Nucleus accumbens (tissue), 56 donors: Measurements from ENCODE around the gene TPCN1.

Source experiments
- DNase-seq, 56 donors: peaks; one replicate each; lab custom pipeline; 2025; lab: John Stamatoyannopoulos, UW

Gene TPCN1

DNA sequence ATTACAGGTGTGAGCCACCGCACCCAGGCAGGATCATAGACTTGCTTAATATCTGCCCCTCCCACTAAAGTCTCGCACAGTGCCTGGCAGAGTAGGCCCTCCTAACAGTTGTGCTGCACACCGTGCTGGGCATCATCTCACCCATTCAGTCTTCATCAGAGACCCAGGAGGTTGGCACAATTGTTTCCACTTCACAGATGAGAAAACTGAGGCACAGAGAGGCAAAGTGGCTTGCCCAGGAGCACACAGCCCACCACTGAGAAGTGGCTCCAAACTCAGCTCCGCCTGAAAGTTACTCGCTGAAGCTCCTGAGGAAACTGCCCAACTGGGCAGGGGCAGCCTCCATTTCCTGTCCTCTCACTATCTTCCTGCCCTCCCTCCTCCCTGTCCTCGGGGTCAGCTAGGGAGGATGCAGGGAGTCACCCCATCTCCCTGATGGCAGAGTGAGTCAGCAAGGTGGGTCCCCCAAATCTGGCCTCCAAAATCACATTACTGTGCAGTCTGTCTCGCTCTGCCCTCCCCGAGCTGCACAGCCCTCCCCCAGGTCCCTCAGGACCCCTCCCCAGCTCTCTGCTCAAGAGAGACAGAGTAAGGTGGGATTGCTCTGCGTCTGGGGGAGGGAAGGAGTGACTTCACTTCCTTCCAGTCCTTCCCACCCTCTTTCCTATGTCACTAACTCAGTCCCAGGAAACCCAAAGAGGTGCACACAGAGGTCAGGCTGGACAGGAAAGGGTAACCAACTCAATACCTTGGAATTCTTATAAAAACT is 107.9 kb downstream of the TPCN1 start:
- no peak for DNase-seq

DNA sequence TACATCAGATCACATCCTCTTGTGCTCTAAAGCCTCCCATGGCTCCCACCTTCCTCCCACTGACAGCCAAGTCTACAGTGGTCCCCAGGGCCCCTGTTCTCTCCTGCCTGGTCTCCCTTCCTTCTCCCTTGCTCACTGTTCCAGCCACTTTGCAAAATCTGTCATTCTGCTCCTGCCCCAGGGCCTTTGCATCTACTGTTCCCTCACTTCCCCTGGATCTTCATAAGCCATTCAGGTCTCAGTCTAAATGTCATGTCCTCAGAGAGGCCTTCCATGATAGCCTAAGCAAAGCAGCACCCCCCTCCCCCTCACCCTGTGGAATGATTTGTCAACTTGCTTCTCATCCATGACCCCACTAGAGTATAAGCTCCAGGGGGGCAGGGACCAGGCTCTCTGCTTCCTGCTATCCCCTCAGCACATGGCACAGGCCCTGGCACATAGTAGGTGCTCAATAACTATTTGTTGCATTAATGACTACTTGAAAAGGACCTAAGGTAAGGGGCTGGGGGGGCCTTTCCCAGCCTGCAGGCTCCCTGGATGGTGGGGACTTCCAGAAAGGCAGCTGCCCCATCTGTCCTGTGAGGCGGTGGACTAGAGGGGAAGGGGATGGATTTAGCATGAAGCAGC is 108.6 kb downstream of the TPCN1 start:
- DNase-seq: no peak

DNA sequence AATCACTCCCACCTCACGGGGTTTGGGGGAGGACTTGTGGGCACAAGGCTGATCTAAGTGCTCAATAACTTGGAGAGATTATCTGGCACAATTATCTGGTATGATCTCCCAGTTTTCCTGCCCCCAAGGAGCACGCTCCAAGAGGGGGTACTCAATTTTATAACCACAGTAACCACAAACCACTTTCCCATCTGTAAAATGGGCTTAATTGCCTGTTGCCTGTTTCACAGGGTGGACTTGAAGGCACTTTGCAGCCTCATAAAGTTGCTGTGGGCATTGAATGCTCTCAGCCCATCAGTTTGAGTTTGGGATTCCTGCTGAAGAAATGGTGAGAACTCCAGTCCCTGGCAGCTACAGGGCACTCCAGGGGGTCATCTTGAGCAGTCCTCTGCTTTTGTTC is 109.2 kb downstream of the TPCN1 start:
- no peak for DNase-seq

DNA sequence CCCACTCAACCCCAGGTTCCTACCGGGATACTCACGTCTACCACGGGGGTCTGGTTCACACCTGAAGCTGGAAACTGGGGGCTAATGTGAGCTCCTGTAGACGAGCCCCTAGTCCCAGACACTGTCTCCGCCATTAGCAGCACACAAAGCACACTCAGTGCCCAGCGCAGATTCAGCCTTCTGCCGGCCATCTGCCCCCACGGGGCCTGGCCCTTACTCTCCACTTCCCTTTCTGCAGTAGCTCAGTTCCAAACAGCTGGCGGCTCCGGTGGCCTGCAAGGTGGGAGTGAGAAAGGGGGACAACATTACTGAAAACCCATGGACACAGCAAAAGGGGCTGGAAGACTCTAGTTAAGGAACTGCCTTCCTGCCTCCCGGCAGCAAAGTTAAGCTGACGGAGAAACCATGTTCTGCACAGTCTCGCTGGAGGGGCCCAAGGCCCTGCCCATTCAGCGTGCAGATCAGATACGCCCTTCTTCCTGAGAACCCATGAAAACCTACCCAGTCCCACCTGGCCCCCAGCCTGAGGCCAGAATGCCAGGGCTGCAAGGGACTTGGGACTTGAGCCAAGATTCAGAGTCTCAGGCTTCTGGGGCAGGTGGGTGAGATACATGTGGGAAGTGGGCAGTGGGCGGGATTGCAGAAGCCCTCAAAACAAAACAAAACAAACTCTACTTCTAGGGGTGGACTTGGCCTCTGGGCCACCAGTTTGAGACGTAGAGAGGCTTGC is 111.6 kb downstream of the TPCN1 start:
- no peak for DNase-seq

DNA sequence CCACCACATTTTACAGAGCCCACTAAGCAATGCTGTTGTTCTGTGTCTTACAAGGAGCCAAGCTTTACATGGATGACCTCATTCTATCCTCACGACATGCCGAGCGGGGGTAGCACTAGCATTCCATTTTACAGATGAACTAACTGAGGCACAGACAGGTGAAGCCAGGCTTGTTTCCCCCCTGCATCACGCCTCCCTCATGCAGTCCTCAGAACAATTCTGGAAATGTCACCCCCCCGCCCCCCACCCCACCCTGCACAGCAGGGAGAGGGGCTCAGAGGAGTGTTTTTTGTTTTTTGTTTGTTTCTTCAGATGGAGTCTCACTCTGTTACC is 112.1 kb downstream of the TPCN1 start:
- no peak for DNase-seq

DNA sequence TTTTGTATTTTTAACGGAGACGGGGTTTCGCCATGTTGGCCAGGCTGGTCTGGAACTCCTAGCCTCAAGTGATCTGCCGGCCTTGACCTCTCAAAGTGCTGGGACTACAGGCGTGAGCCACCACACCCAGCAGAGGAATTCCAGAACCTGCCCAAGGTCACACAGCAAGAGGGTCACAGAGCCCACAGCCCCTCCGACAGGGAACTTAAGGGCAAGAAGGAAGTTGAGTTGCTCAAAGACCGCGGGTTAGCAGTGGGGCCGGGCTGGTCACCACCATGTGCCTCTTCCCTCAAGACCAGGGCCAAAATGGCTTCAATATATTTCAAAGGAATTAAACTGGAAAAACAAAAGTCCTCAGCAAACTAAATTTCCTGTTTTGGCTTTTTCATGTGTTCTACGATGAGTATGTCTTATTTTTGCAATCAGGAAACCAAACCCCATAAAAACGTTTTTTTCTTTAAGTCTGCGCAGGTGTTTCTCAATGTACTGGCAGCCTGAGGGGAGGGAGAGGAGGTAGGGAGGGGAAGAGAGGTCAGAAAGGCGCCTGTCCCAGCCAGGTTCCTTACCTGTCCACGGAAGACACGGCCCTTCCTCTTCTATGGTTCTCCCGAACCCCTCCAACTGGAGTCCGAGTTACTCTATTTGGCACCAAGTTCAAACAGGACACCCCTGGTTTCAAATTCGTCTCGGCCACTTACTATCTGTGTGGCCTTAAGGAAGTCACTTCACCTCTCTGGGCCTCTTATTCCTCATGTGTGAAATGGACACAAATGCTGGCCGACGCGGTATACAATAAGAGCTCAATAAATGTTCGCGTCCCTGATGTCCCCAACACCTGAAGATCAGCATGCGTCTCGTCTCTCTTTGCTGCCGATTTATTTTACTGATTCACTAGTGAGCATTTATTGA is 112.9 kb downstream of the TPCN1 start:
- DNase-seq: peak in 1 of 56 donors; percentile 44

DNA sequence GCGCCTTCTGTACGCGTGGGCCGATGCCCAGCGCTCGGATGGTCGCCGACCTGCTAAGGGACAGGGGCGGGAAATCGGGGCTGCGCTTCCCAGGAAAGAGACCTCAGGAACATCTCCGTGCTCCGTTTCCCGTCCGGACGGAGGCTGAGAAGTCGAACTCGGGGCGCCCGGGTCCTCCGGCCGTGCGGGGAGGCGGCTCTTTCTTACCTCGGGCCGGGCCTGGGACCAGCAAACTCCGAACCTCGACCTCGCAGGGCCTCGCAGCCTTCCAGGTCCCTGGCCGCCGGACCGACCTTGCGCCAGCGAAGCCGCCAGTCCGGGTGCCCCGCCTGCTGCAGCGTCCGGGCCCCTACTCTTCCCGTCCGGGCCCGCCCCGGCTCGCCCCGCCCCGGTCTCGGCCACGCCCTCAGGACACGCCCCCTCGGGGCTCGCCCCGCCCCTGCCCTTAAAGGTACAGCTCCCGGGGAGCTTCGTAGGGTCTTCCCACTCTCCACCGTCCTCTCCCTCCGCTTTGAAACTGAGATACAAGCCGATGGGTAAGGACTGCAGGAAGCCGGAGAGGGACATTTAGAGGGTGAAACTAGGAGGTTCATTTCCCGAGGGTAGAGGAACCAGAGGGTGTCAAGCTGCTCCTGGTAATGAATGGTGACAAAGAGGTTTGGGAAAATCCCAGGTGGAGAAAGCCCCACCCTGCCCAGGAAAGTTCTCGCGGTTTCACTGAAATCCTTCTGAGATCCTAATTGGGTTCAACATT is 113.7 kb downstream of the TPCN1 start, which contains the start of gene SLC8B1:
TSS of gene SLC8B1 (minus strand) at position 324 of the 754 bp plus-strand sequence. CDS start 2,231 bp downstream, outside the sequence.
- DNase-seq: peak in 55 of 56 donors; percentile 24 to 93 (median 78)

DNA sequence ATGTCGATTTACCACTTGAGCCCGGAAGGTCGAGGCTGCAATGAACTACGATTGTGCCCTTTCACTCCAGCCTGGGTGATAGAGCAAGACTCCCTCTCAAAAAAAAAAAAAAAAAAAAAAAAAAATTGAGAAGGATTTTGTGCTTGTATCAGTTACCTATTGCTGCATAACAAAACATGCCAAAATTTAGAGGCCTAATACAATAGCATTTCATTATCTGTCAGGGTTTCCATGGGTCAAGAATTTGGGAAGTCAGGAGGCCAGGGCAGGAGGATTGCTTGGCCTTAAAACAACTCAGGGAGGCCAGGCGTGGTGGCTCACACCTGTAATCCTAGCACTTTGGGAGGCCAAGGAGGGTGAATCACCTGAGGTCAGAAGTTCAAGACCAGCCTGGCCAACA is 118.3 kb downstream of the TPCN1 start:
- no peak for DNase-seq

DNA sequence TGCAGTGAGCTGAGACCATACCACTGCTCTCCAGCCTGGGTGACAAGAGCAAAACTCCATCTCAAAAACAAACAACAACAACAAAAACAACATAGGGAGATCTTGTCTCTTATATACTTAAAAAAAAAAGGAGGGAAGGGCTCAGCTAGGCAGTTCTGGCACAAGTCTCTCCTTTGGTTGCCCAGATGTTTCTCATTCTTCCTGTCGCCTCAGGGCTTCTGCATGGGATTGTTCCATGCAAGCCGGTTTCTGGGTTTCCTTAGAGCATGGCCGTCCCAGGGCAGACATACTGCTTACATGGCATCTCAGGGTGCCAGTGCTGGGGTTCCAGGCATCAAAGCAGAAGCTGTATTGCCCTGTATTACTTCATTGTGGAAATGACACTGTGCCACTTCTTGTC is 118.8 kb downstream of the TPCN1 start:
- no peak for DNase-seq

DNA sequence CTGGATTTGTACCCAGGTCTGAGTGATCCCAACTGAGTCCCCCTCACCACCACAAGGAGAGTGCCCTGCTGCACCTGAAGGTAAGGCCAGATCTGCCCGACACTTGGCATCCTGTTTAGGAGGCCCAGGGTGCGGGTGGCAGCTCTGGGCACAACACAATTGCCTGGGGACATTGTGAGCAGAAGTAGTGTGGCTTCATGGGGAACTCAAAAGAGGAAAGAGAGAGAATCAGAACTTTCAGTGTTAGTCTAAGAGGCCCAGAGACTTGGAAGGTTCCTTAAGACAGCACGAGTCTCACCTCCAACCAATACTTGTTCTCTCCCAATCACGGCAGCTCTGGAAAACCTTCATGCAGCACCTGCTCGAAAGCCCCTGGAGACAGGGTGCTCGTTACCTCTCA is 120.3 kb downstream of the TPCN1 start:
- DNase-seq: no peak

DNA sequence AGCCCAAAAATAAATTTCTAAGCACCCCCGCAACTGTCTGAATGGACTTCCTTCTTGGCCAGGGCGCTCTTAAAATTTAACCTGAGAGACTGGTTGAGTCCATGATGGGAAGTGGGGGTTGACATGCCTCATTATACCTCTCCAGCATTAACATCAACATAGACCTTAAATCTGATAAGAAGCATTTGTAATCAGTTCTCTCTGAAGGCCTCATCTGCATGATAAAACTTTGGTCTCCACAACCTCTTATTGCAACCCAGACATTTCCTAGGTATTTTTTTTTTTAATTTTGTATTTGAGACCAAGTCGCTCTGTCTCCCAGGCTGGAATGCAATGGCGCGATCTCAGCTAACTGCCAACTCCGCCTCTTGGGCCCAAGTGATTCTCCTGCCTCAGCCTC is 124.1 kb downstream of the TPCN1 start:
- DNase-seq: no peak

DNA sequence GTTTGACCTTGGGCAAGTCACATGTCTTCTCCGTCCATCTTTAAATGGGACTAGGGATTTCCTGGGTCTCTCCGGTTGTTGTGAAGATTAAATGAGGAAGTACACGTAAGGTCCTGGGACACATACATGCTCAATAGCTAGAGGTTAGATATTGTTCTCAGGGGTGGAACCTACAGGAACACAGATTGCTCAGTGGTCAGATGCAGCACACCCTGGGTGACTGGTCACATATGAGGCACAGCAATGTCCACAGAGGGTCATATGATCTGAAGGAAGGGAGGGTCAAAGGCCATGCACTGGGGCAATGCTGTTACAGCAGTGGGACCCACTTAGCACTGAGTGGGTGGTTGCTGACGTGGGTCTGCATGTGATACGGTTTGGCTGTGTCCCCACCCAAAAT is 125.1 kb downstream of the TPCN1 start:
- DNase-seq: no peak

DNA sequence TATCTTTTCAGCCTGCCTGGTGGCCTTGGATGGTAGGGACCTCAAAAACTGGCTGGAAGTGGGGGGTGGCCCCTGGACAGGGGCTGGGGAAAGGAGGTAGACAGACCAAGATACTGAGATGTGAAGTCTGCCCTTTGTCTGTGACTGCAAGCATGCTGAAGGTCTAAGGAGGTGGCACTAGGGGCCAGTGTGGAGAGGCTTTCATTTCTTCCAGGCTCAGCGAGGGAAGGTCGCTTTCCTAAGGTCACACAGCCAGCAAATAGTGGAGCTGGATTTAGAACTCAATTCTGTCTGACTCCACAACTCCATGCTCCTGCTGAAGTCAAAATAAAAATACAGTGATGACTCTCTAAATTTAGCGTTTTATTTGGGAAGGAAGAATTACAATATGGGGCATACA is 125.8 kb downstream of the TPCN1 start:
- no peak for DNase-seq

DNA sequence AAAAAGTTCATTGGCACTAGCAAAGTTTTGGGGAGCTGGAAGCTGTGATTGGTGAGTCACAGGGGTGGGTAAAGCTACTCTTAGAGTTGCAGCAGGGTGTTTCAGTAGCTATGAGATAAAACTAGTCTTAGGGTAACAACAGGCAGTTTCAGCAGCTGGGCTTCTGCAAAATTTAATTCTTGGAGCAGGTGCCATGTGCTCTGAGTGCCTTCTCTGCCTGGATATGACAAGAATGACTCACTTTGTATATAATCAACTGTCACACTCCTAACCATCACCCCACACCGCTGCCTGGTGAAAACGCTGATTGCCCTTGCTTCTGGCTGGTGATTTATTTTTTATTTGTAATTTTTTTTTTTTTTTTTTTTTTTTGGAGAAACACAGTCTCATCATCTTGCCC is 126.6 kb downstream of the TPCN1 start:
- DNase-seq: peak in 4 of 56 donors; percentile 4 to 33 (median 19)
